Heart left ventricle (tissue), 16 donors: ENCODE results near the gene ODF4. TPM values are rescaled to one million over a fixed set of nuclear protein-coding genes. Genes with fewer than 3 reads are reported as not detected.

ENCODE experiments used
- ATAC-seq, 4 donors: fragments of 200-7000 bp; cut with Tn5 transposase; one replicate each; pipeline ENCODE4 v1.9.1; 2020 to 2022; ENCODE audit warnings: moderate library complexity in 4 of 4, mild to moderate bottlenecking in 3 of 4, moderate number of reproducible peaks in 1 of 4
- DNase-seq, 5 donors: peaks; one replicate each; pipeline ENCODE4 v3.0.0-alpha.2; 2020
- H3K27ac ChIP-seq, 12 donors: fragments of 200-600 bp; sonication (generic) in 4 of 12; one replicate each; pipeline versions ENCODE4 v1.5.0 to v1.8.0; 2016 to 2022; ENCODE audit warnings: mild to moderate bottlenecking in 2 of 12
- H3K27me3 ChIP-seq, 9 donors: fragments of 200-600 bp; sonication (generic) in 2 of 9; one replicate each; pipeline versions ENCODE4 v1.5.1 to v1.8.0; 2016 to 2022; ENCODE audit warnings: mild to moderate bottlenecking in 3 of 9
- H3K36me3 ChIP-seq, 9 donors: fragments of 200-600 bp; sonication (generic) in 2 of 9; one replicate each; pipeline versions ENCODE4 v1.5.0 to v1.8.0; 2018 to 2022; ENCODE audit warnings: mild to moderate bottlenecking in 2 of 9
- H3K4me1 ChIP-seq, 12 donors: fragments of 200-600 bp; sonication (generic) in 4 of 12; one replicate each; pipeline versions ENCODE4 v1.5.0 to v1.8.0; 2016 to 2022; ENCODE audit warnings: mild to moderate bottlenecking in 3 of 12
- H3K4me3 ChIP-seq, 12 donors: fragments of 200-600 bp; sonication (generic) in 4 of 12; one replicate each; pipeline versions ENCODE4 v1.5.0 to v1.8.0; 2017 to 2022; ENCODE audit warnings: mild to moderate bottlenecking in 9 of 12, moderate library complexity in 4 of 12
- H3K9me3 ChIP-seq, 12 donors: fragments of 200-600 bp; sonication (generic) in 4 of 12; one replicate each; pipeline versions ENCODE4 v1.5.0 to v1.8.0; 2016 to 2022; ENCODE audit warnings: mild to moderate bottlenecking in 1 of 12
- CTCF ChIP-seq, 12 donors: fragments of 200-600 bp; sonication (generic) in 4 of 12; IDR thresholded peaks; one replicate each; pipeline versions ENCODE4 v1.5.0 to v1.8.0; 2018 to 2022; ENCODE audit warnings: antibody characterized with exemption in 12 of 12, mild to moderate bottlenecking in 5 of 12
- POLR2A ChIP-seq, 2 donors: fragments of 450-650 bp; IDR thresholded peaks; one replicate each; pipeline ENCODE4 v1.6.1; 2017; ENCODE audit warnings: antibody characterized with exemption in 2 of 2, mild to moderate bottlenecking in 2 of 2, moderate library complexity in 2 of 2
- WGBS, 4 donors: extraction: QIAGEN DNeasy Blood & Tissue Kit in 2 of 4; methylation state at CpG; one replicate each; pipeline versions ENCODE4 v1.1.5 to v1.1.7; 2013 to 2018; 5-methylcytosine and 5-hydroxymethylcytosine counted together
- intact Hi-C, 10 donors: fragments of 100-400 bp; cut with DNase I; formaldehyde crosslinking; loops; one replicate each; pipeline versions ENCODE4 v1.11.1 to v1.14.2; 2022
- polyA plus RNA-seq, 2 donors: library from polyadenylated mRNA; stranded (reverse); fragments of 200-250 nt; gene quantifications; one replicate each; pipeline ENCODE4 v1.2.3, GENCODE V29; 2013
- total RNA-seq, 9 donors: library from RNA; depleted of rRNA in 2 of 9; stranded (reverse); fragments of >200 nt in 2 of 9; fragmentation: NEBNext Ultra II Directional in 3 of 9; extraction: Animal tissue kit (Norgen Biotek cat#: 25700) in 3 of 9; gene quantifications; one replicate each; pipeline versions ENCODE4 v1.1.0 to v1.2.4, GENCODE V29; 2016 to 2023
- donor health status: ischemic (EF 13 %, LVEDD 7.1; RV severe dilation, severe dysfunction).
- donor health status: healthy with polysubstance abuse.
- donor health status: DM: no; HTN: yes; CAD: no.
- donor health status: DM: no; HTN: no; CAD: no.
- donor health status: ischemic (EF 25% LVEDD 6.9; RV normal size, moderate dysfunction).
- donor health status: ischemic (EF 25% LVEDD 5.7; RV mildly dilated, moderate dysfunction).
- donor health status: healthy.
- donor health status: DM: yes; HTN: yes; CAD: no.
- donor health status: ischemic (EF 35%, LVEDD 5.7; RV mildly dilated, moderate dysfunction).
- donor health status: nonischemic (EF 11% LVEDD 7.7; RV severe dilation, severe dysfunction).
- donor health status: DM: yes; HTN: yes; CAD: no.
- donor health status: PGD.
- donor health status: ischemic (EF 29% LVEDD 5.4; RV normal size, mild dysfunction).
- donor health status: nonischemic (EF 23%, LVEDD 6.1; RV moderate dilation, normal function).

ODF4 gene
- total and polyA plus RNA-seq, 11 donors = not detected

DNA sequence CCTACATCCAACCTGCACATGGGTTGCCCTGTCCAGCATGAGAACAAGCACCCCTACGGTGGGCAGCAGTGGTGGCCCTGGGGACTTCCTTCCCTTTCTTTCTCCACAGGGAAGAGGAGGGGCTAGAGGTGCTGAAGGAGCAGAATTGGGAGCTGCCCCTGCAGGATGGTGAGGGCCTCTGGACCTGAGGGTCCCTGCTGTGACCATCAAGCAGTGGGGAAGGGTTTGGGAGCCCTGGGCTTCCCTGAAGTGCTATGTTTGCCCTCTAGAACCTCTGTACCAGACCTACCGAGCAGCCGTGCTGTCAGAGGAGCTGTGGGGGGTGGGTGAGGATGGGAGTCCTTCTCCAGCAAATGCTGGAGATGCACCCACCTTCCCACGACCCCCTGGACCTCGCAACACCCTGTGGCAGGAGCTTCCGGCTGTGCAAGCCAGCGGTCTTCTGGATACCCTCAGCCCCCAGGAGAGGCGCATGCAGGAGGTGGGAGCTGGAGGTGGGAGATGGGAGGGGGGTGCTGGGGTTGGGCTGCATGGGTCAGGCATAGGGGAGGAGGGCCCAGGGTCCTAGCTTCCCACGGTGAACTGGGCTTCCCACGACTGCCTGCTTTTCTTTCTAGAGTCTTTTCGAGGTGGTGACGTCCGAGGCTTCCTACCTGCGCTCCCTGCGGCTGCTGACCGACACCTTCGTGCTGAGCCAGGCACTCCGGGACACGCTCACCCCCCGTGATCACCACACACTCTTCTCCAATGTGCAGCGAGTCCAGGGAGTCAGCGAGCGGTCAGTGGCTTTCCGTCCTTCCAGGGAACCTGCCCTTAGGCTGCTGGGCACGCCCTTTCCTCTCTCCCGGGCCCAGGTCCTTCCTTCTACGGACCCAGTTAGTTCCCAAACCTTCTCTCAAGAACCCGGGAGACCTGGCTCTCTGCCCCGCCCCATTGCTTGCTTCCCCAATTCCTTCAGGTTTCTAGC lies 24.6 kb upstream of the ODF4 start:
- H3K36me3 ChIP-seq = peaks cover 0 to 49% (median 28%) of the 10 kb centered on the region in 9 donors
- no peak for ATAC-seq
- no peaks in the 10 kb centered on the region for H3K9me3 ChIP-seq
- peaks cover 0 to 36% (median 17%) of the 10 kb centered on the region in 12 donors for H3K4me1 ChIP-seq
- no peak overlapping the region for H3K27ac ChIP-seq
- DNase-seq = no peak
- peaks cover 3 to 50% (median 9%) of the 10 kb centered on the region in 9 donors for H3K27me3 ChIP-seq
- 24 to 31% (median 25%) methylated on average over 17 to 29 of the region's 29 CpGs for WGBS, 4 donors
- intact Hi-C loops = loop anchor here in 6 of 10 donors (5.0 to 10.0 kb wide), 5 partner anchors 47 to 67 kb away; partner anchors contain the start of genes KRABD2 (in 4 of the 6) and RPL26 (in 1 of the 6)
- peak overlapping the region in 8 of 12 donors; percentile 0 to 26 (median 6) for H3K4me3 ChIP-seq
- TF ChIP-seq POLR2A (IDR thresholded peaks at IDR 0.05) (no peak), CTCF (IDR thresholded peaks at IDR 0.05) (no peak)

DNA sequence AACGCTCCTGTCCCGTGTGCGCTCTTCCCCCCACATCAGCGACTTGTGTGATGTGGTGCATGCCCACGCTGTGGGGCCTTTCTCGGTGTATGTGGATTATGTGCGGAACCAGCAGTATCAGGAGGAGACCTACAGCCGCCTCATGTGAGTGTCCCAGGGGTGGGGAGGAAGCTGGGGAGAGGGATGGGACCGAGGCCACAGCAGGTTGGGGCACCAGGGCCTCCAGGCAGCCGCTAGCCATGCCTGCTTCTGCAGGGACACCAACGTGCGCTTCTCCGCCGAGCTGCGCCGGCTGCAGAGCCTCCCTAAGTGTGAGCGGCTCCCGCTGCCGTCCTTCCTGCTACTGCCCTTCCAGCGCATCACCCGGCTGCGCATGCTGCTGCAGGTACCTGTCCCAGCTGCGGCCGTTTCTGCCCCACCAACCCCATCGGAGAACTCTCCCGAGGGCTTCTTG lies 23.8 kb upstream of the ODF4 start:
- 39 to 51% (median 47%) methylated on average over 18 to 26 of the region's 26 CpGs for WGBS, 4 donors
- no peak for DNase-seq
- peaks cover 0 to 51% (median 28%) of the 10 kb centered on the region in 9 donors for H3K36me3 ChIP-seq

GRCh38 chr17:8318010-8318935 lies 21.4 kb upstream of the ODF4 start:
- ATAC-seq (no peak), DNase-seq (no peak)
- Histone ChIP-seq H3K27ac (no peak overlapping the region), H3K36me3 (peaks cover 0 to 52% (median 34%) of the 10 kb centered on the region in 9 donors), H3K4me3 (no peak overlapping the region), H3K4me1 (peaks cover 0 to 28% (median 14%) of the 10 kb centered on the region in 12 donors), H3K27me3 (peaks cover 0 to 34% (median 6%) of the 10 kb centered on the region in 9 donors), H3K9me3 (no peaks in the 10 kb centered on the region)
- TF ChIP-seq POLR2A (IDR thresholded peaks at IDR 0.05) = no peak
- no peak for TF ChIP-seq CTCF (IDR thresholded peaks at IDR 0.05)
- 77 to 86% (median 81%) methylated on average over 23 to 24 of the region's 24 CpGs for WGBS, 4 donors
- intact Hi-C loops = loop anchor here in 1 of 10 donors (10.0 kb wide), 1 partner anchor 57 kb away; the partner anchor contains the start of gene KRABD2

More for the DNA sequence above, 23.8 kb upstream of the ODF4 start:
- H3K4me3 ChIP-seq = peak overlapping the region in 8 of 12 donors; percentile 0 to 26 (median 6)
- no peaks in the 10 kb centered on the region for H3K9me3 ChIP-seq
- TF ChIP-seq POLR2A (IDR thresholded peaks at IDR 0.05) (no peak), CTCF (IDR thresholded peaks at IDR 0.05) (no peak)
- ATAC-seq = no peak
- intact Hi-C loops = loop anchor here in 1 of 10 donors (10.0 kb wide), 1 partner anchor 59 kb away; the partner anchor contains the start of gene KRABD2
- peaks cover 0 to 32% (median 17%) of the 10 kb centered on the region in 12 donors for H3K4me1 ChIP-seq
- H3K27ac ChIP-seq = no peak overlapping the region
- peaks cover 3 to 50% (median 9%) of the 10 kb centered on the region in 9 donors for H3K27me3 ChIP-seq
